ENCODE data around the gene FRY.

- TF ChIP-seq CTCF (conservative IDR thresholded peaks at IDR 0.05; ENCODE audit: low read length): no peak
- no peak for TF ChIP-seq EZH2phosphoT487 (IDR thresholded peaks at IDR 0.05; ENCODE audit: borderline replicate concordance)
Observed at GRCh38 chr13:32200741-32201140, 169.2 kb downstream of the FRY start.
